NT2/D1 (cell line): ENCODE data around the gene PLEKHA6.

Experiments
- DNase-seq: peaks from one replicate; pipeline ENCODE4 v3.0.0-alpha.2; 2011; ENCODE audit warnings: low read depth, low spot score
- H3K27me3 ChIP-seq: 2 replicates; pipeline ENCODE4 v1.6.0; 2011; ENCODE audit warnings: mild to moderate bottlenecking; ENCODE audit not compliant: insufficient read length, insufficient read depth
- H3K36me3 ChIP-seq: 2 replicates; pipeline ENCODE4 v1.6.1; 2011; ENCODE audit warnings: mild to moderate bottlenecking, low read length, mixed read lengths; ENCODE audit not compliant: insufficient read depth, insufficient read length
- H3K4me1 ChIP-seq: 2 replicates; pipeline ENCODE4 v1.5.1; 2011; ENCODE audit not compliant: insufficient read depth, insufficient read length
- H3K4me3 ChIP-seq: 2 replicates; pipeline ENCODE4 v1.5.1; 2011; ENCODE audit warnings: low read depth; ENCODE audit not compliant: insufficient read length
- H3K9ac ChIP-seq: 2 replicates; pipeline ENCODE4 v1.6.0; 2011; ENCODE audit warnings: low read depth; ENCODE audit not compliant: insufficient read length
- H3K9me3 ChIP-seq: 2 replicates; pipeline ENCODE4 v1.5.1; 2011; ENCODE audit warnings: mild to moderate bottlenecking, low read length; ENCODE audit not compliant: insufficient read depth
- SUZ12 ChIP-seq: IDR thresholded peaks from 2 replicates; pipeline ENCODE4 v1.6.1; 2011; ENCODE audit not compliant: insufficient read length, insufficient read depth; ENCODE audit errors: extremely low read depth
- YY1 ChIP-seq: IDR thresholded peaks from 2 replicates; pipeline ENCODE4 v1.6.1; 2011; ENCODE audit not compliant: insufficient read length, insufficient read depth
- ZNF274 ChIP-seq: IDR thresholded peaks from 2 replicates; pipeline ENCODE4 v1.6.1; 2011; ENCODE audit warnings: mild to moderate bottlenecking, low read depth, low read length

The PLEKHA6 gene

DNA sequence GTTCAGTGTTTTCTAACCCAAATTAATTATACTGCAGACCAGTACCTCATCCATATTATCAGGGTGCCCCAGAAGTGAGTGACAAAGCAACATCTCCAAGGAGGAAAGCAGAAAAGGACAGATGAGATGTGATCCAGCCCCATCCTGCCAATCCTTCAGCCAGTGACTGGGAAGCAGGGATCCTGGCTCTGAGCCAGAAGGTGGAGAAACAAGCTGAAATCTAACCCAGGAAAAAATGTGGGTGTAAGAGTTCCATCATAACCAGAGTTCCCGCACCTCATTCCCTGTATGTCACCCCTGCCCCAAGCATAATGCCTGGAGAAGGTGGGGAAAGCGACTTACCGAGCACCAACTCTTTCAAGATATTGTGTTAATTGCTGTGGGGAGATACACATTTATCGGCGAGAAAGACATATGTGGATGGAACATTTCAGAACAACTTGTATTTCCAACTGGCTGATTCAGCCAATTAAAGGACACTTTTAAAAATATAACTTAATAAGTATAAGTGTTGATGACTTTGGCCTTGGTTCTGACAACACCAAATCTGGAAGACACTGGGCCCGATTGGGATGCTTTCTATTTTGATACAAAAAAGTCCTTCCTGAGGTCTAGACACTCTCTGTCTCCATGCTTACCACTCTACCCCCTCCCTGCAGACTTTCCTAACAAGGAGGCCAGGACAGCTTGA, 14.9 kb downstream of the PLEKHA6 start:
- H3K36me3 ChIP-seq: no peaks in the 10 kb centered on the region
- H3K4me1 ChIP-seq: peaks cover 24% of the 10 kb centered on the region
- no peak for DNase-seq

GRCh38 chr1:204343802-204344201, 15.9 kb downstream of the PLEKHA6 start:
- Histone ChIP-seq H3K9ac (no peak overlapping the region), H3K27me3 (no peaks in the 10 kb centered on the region), H3K4me3 (no peak overlapping the region), H3K9me3 (no peaks in the 10 kb centered on the region), H3K36me3 (no peaks in the 10 kb centered on the region), H3K4me1 (peaks cover 24% of the 10 kb centered on the region)
- no peak for DNase-seq
- TF ChIP-seq YY1 (no peak), ZNF274 (no peak), SUZ12 (no peak)

More for the DNA sequence above, 14.9 kb downstream of the PLEKHA6 start:
- Histone ChIP-seq H3K27me3 (no peaks in the 10 kb centered on the region), H3K4me3 (no peak overlapping the region), H3K9ac (no peak overlapping the region), H3K9me3 (no peaks in the 10 kb centered on the region)
- no peak for TF ChIP-seq SUZ12
- TF ChIP-seq YY1: no peak
- TF ChIP-seq ZNF274: no peak

GRCh38 chr1:204343247-204343646, 16.5 kb downstream of the PLEKHA6 start:
- no peak for TF ChIP-seq SUZ12
- TF ChIP-seq YY1: no peak
- no peak for TF ChIP-seq ZNF274
- Histone ChIP-seq H3K4me3 (no peak overlapping the region), H3K9ac (no peak overlapping the region), H3K4me1 (peaks cover 24% of the 10 kb centered on the region), H3K27me3 (no peaks in the 10 kb centered on the region), H3K9me3 (no peaks in the 10 kb centered on the region), H3K36me3 (no peaks in the 10 kb centered on the region)
- no peak for DNase-seq

DNA sequence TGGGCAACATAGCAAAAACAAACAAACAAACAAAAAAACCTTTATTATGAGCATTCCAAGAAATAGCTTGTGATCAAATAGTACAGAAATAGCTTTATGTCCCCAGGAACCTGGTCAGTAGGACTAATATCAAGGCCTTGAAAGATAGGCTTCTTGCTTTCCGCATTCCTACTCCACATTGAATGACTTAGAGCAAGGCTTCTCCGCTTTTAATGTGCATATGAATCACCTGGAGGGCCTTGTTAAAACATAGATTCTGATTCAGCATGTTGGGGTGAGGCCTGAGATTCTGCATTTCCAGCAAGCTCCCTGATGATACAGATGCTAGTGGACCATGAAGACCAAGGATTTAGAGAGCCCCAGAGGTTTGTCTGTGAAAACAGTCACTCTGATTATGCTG, 17.4 kb downstream of the PLEKHA6 start:
- Histone ChIP-seq H3K4me3 (no peak overlapping the region), H3K27me3 (no peaks in the 10 kb centered on the region), H3K4me1 (peaks cover 26% of the 10 kb centered on the region), H3K36me3 (no peaks in the 10 kb centered on the region), H3K9ac (no peak overlapping the region), H3K9me3 (no peaks in the 10 kb centered on the region)
- no peak for TF ChIP-seq SUZ12
- TF ChIP-seq ZNF274: no peak
- TF ChIP-seq YY1: no peak
- DNase-seq: no peak

DNA sequence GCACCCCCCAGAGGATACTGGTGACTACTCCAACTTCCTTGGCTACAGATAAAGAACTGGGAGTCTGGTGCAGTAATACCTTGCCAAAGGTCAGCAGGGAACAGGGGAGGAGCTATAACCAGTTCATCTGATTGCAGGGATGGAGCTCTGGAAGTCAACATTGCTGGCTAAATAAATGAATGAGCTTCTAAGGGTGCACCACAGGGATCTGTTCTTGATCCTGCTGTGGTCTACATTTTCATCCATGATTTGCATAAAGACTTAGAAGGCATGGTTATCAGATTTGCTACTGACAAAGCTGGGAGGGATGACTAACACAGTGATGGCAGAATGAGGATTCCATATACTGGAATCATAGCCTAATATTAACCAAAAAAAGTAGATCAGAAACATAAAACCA, 18.3 kb downstream of the PLEKHA6 start:
- Histone ChIP-seq H3K9ac (no peak overlapping the region), H3K4me1 (peaks cover 29% of the 10 kb centered on the region), H3K4me3 (no peak overlapping the region), H3K27me3 (no peaks in the 10 kb centered on the region), H3K9me3 (no peaks in the 10 kb centered on the region), H3K36me3 (no peaks in the 10 kb centered on the region)
- DNase-seq: no peak
- no peak for TF ChIP-seq ZNF274
- no peak for TF ChIP-seq YY1
- TF ChIP-seq SUZ12: no peak

GRCh38 chr1:204340081-204340889, 19.4 kb downstream of the PLEKHA6 start:
- DNase-seq: no peak
- TF ChIP-seq ZNF274 (no peak), SUZ12 (no peak), YY1 (no peak)
- H3K4me3 ChIP-seq: no peak overlapping the region
- no peaks in the 10 kb centered on the region for H3K36me3 ChIP-seq
- peaks cover 33% of the 10 kb centered on the region for H3K4me1 ChIP-seq
- no peaks in the 10 kb centered on the region for H3K9me3 ChIP-seq
- H3K9ac ChIP-seq: no peak overlapping the region
- no peaks in the 10 kb centered on the region for H3K27me3 ChIP-seq

- Histone ChIP-seq H3K9ac (no peak overlapping the region), H3K27me3 (no peaks in the 10 kb centered on the region), H3K4me3 (no peak overlapping the region), H3K9me3 (no peaks in the 10 kb centered on the region), H3K4me1 (peaks cover 35% of the 10 kb centered on the region), H3K36me3 (no peaks in the 10 kb centered on the region)
- no peak for DNase-seq
- TF ChIP-seq YY1 (no peak), ZNF274 (no peak), SUZ12 (no peak)
These were observed 20.2 kb downstream of the PLEKHA6 start for GRCh38 chr1:204339541-204339940.
